GM12878 (cell line): ENCODE measurements around the gene HAUS1.

Source experiments
- CBX3 ChIP-seq: fragments of 200-600 bp; sonication (generic); IDR thresholded peaks from 2 replicates; pipeline ENCODE4 v1.6.1; 2016; ENCODE audit warnings: low read depth, borderline replicate concordance
- EP300 ChIP-seq, 2 experiments: fragments of 150-350 bp in 1 of 2; IDR thresholded peaks; 2 replicates each; pipeline ENCODE4 v1.6.1; 2011 to 2012; ENCODE audit warnings: low read depth in 2 of 2, low read length in 2 of 2, borderline replicate concordance in 1 of 2, improper control_type of control experiment in 1 of 2, inconsistent platforms in 1 of 2; ENCODE audit not compliant: control insufficient read depth in 1 of 2
- HDAC2 ChIP-seq: fragments of 200-600 bp; sonication (generic); IDR thresholded peaks from 2 replicates; pipeline ENCODE4 v1.6.1; 2017
- POLR2AphosphoS5 ChIP-seq: IDR thresholded peaks from 2 replicates; pipeline ENCODE4 v1.6.1; 2011; ENCODE audit warnings: mild to moderate bottlenecking, low read length, inconsistent platforms
- RAD21 ChIP-seq: IDR thresholded peaks from 2 replicates; pipeline ENCODE4 v1.6.1; 2011; ENCODE audit warnings: mild to moderate bottlenecking, low read depth, low read length, moderate library complexity; ENCODE audit not compliant: insufficient read depth
- TAF1 ChIP-seq: IDR thresholded peaks from 2 replicates; pipeline ENCODE4 v1.6.1; 2011; ENCODE audit warnings: mild to moderate bottlenecking, low read depth, low read length, borderline replicate concordance
- TF ChIP-seq, protein P1 (sequence below): fragments of 450-650 bp; IDR thresholded peaks from 2 replicates; pipeline ENCODE4 v1.6.1; 2017; ENCODE audit warnings: antibody characterized with exemption, mild to moderate bottlenecking, moderate library complexity
- TF ChIP-seq, protein P2 (sequence below): IDR thresholded peaks from 2 replicates; pipeline ENCODE4 v1.6.1; 2012; ENCODE audit warnings: mild to moderate bottlenecking, low read depth, low read length
- TF ChIP-seq, protein P3 (sequence below): fragments of 450-650 bp; formaldehyde crosslinking; IDR thresholded peaks from 2 replicates; pipeline ENCODE4 v1.4.0; 2022; ENCODE audit warnings: mild to moderate bottlenecking, moderate library complexity
- TF ChIP-seq, protein P4 (sequence below): IDR thresholded peaks from 2 replicates; pipeline ENCODE4 v1.6.1; 2011; ENCODE audit warnings: borderline replicate concordance, low read depth, mild to moderate bottlenecking, moderate library complexity, mixed read lengths, low read length; ENCODE audit not compliant: insufficient read depth; ENCODE audit errors: extremely low read length
- TF ChIP-seq, protein P5 (sequence below), 3 experiments: IDR thresholded peaks in 2 of 3; conservative IDR thresholded peaks in 1 of 3; 2 replicates each; pipeline ENCODE4 v1.5.1; 2011; ENCODE audit warnings: low read depth in 3 of 3, low read length in 3 of 3, mild to moderate bottlenecking in 3 of 3, control low read depth in 2 of 3, moderate library complexity in 2 of 3, inconsistent platforms in 1 of 3, mixed read lengths in 1 of 3; ENCODE audit not compliant: control insufficient read depth in 2 of 3, insufficient read depth in 1 of 3; ENCODE audit errors: extremely low read depth in 1 of 3
- TF ChIP-seq, protein P6 (sequence below): IDR thresholded peaks from 2 replicates; pipeline ENCODE4 v1.6.1; 2012; ENCODE audit warnings: low read depth, low read length, improper control_type of control experiment

DNA sequence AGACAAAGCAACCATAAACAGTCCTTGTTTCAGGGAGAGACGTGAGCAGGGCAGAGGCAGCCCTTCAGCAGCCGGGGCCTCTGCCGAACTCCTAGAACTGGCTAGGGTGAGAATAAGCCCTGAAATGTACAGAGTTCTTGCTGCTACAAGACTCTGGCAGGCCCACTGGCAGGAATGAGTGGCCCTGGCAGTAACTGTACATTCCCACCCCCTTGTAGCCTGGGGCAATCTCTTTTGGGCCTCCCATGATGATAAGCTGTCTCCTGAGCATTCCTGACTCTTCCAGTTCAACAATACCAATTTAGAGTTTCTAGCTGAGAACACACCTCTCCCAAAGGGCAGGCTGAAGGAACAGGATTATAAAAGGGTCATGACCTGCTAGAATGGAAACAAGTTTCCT, 54.3 kb downstream of the HAUS1 start:
- TF ChIP-seq CBX3, result no peak
- TF ChIP-seq, protein P1, sequence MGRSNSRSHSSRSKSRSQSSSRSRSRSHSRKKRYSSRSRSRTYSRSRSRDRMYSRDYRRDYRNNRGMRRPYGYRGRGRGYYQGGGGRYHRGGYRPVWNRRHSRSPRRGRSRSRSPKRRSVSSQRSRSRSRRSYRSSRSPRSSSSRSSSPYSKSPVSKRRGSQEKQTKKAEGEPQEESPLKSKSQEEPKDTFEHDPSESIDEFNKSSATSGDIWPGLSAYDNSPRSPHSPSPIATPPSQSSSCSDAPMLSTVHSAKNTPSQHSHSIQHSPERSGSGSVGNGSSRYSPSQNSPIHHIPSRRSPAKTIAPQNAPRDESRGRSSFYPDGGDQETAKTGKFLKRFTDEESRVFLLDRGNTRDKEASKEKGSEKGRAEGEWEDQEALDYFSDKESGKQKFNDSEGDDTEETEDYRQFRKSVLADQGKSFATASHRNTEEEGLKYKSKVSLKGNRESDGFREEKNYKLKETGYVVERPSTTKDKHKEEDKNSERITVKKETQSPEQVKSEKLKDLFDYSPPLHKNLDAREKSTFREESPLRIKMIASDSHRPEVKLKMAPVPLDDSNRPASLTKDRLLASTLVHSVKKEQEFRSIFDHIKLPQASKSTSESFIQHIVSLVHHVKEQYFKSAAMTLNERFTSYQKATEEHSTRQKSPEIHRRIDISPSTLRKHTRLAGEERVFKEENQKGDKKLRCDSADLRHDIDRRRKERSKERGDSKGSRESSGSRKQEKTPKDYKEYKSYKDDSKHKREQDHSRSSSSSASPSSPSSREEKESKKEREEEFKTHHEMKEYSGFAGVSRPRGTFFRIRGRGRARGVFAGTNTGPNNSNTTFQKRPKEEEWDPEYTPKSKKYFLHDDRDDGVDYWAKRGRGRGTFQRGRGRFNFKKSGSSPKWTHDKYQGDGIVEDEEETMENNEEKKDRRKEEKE, result no peak
- TF ChIP-seq EP300 (IDR thresholded peaks at IDR 0.05; ENCODE audit: borderline replicate concordance in 1 of 2, control insufficient read depth in 1 of 2, low read depth in 2 of 2, low read length in 2 of 2), result no peak
- TF ChIP-seq POLR2AphosphoS5, result no peak
- TF ChIP-seq, protein P2, sequence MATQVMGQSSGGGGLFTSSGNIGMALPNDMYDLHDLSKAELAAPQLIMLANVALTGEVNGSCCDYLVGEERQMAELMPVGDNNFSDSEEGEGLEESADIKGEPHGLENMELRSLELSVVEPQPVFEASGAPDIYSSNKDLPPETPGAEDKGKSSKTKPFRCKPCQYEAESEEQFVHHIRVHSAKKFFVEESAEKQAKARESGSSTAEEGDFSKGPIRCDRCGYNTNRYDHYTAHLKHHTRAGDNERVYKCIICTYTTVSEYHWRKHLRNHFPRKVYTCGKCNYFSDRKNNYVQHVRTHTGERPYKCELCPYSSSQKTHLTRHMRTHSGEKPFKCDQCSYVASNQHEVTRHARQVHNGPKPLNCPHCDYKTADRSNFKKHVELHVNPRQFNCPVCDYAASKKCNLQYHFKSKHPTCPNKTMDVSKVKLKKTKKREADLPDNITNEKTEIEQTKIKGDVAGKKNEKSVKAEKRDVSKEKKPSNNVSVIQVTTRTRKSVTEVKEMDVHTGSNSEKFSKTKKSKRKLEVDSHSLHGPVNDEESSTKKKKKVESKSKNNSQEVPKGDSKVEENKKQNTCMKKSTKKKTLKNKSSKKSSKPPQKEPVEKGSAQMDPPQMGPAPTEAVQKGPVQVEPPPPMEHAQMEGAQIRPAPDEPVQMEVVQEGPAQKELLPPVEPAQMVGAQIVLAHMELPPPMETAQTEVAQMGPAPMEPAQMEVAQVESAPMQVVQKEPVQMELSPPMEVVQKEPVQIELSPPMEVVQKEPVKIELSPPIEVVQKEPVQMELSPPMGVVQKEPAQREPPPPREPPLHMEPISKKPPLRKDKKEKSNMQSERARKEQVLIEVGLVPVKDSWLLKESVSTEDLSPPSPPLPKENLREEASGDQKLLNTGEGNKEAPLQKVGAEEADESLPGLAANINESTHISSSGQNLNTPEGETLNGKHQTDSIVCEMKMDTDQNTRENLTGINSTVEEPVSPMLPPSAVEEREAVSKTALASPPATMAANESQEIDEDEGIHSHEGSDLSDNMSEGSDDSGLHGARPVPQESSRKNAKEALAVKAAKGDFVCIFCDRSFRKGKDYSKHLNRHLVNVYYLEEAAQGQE, result no peak
- TF ChIP-seq TAF1, result no peak
- TF ChIP-seq, protein P3, sequence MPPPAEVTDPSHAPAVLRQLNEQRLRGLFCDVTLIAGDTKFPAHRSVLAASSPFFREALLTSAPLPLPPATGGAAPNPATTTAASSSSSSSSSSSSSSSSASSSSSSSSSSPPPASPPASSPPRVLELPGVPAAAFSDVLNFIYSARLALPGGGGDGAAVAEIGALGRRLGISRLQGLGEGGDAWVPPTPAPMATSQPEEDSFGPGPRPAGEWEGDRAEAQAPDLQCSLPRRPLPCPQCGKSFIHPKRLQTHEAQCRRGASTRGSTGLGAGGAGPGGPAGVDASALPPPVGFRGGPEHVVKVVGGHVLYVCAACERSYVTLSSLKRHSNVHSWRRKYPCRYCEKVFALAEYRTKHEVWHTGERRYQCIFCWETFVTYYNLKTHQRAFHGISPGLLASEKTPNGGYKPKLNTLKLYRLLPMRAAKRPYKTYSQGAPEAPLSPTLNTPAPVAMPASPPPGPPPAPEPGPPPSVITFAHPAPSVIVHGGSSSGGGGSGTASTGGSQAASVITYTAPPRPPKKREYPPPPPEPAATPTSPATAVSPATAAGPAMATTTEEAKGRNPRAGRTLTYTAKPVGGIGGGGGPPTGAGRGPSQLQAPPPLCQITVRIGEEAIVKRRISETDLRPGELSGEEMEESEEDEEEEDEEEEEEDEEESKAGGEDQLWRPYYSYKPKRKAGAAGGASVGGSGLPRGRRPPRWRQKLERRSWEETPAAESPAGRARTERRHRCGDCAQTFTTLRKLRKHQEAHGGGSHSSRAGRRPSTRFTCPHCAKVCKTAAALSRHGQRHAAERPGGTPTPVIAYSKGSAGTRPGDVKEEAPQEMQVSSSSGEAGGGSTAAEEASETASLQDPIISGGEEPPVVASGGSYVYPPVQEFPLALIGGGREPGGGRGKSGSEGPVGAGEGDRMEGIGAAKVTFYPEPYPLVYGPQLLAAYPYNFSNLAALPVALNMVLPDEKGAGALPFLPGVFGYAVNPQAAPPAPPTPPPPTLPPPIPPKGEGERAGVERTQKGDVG (CRISPR knock-in tag), result no peak
- TF ChIP-seq, protein P4, sequence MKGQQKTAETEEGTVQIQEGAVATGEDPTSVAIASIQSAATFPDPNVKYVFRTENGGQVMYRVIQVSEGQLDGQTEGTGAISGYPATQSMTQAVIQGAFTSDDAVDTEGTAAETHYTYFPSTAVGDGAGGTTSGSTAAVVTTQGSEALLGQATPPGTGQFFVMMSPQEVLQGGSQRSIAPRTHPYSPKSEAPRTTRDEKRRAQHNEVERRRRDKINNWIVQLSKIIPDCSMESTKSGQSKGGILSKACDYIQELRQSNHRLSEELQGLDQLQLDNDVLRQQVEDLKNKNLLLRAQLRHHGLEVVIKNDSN, result no peak
- TF ChIP-seq, protein P5, sequence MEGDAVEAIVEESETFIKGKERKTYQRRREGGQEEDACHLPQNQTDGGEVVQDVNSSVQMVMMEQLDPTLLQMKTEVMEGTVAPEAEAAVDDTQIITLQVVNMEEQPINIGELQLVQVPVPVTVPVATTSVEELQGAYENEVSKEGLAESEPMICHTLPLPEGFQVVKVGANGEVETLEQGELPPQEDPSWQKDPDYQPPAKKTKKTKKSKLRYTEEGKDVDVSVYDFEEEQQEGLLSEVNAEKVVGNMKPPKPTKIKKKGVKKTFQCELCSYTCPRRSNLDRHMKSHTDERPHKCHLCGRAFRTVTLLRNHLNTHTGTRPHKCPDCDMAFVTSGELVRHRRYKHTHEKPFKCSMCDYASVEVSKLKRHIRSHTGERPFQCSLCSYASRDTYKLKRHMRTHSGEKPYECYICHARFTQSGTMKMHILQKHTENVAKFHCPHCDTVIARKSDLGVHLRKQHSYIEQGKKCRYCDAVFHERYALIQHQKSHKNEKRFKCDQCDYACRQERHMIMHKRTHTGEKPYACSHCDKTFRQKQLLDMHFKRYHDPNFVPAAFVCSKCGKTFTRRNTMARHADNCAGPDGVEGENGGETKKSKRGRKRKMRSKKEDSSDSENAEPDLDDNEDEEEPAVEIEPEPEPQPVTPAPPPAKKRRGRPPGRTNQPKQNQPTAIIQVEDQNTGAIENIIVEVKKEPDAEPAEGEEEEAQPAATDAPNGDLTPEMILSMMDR (IDR thresholded peaks at IDR 0.05 in 2 of 3, conservative IDR thresholded peaks at IDR 0.05 in 1 of 3; ENCODE audit: control insufficient read depth in 2 of 3, extremely low read depth in 1 of 3, insufficient read depth in 1 of 3, low read depth in 3 of 3, low read length in 3 of 3), result no peak
- TF ChIP-seq HDAC2, result no peak
- TF ChIP-seq, protein P6, sequence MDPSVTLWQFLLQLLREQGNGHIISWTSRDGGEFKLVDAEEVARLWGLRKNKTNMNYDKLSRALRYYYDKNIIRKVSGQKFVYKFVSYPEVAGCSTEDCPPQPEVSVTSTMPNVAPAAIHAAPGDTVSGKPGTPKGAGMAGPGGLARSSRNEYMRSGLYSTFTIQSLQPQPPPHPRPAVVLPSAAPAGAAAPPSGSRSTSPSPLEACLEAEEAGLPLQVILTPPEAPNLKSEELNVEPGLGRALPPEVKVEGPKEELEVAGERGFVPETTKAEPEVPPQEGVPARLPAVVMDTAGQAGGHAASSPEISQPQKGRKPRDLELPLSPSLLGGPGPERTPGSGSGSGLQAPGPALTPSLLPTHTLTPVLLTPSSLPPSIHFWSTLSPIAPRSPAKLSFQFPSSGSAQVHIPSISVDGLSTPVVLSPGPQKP, result no peak
- no peak for TF ChIP-seq RAD21
